ENCODE measurements around the gene TMPRSS2. TPM values are rescaled to one million over a fixed set of nuclear protein-coding genes. Genes with fewer than 3 reads are reported as not detected.

Gene TMPRSS2
- total RNA-seq, 1 donor from 2014 or later: 0.12 TPM

Other genes starting within 250 kb of the TMPRSS2 start
- not detected in 3 replicates for gene FAM3B, start 191.4 kb downstream of the TMPRSS2 start, total RNA-seq
- gene MX2, start 146.1 kb downstream of the TMPRSS2 start, total RNA-seq: not detected in 3 replicates
- 1.2 to 2.6 TPM (median 2.1 TPM) in 3 replicates for gene MX1, start 81.9 kb downstream of the TMPRSS2 start, total RNA-seq